Tibial nerve (tissue), 4 donors: ENCODE results near the gene MYH14. TPM values are rescaled to one million over a fixed set of nuclear protein-coding genes. Genes with fewer than 3 reads are reported as not detected.

Experiments
- DNase-seq, 2 donors: peaks; one replicate each; pipeline ENCODE4 v3.0.0-alpha.2; 2019; ENCODE audit warnings: low spot score in 2 of 2
- H3K27ac ChIP-seq, 4 donors: fragments of 200-600 bp; sonication (generic) in 3 of 4; one replicate each; pipeline ENCODE4 v1.5.1; 2017 to 2019; ENCODE audit warnings: mild to moderate bottlenecking in 1 of 4
- H3K27me3 ChIP-seq, 2 donors: fragments of 200-600 bp; sonication (generic) in 1 of 2; one replicate each; pipeline versions ENCODE4 v1.5.1 to v1.6.0; 2017 to 2019
- H3K36me3 ChIP-seq, 3 donors: fragments of 200-600 bp; sonication (generic); one replicate each; pipeline ENCODE4 v1.5.1; 2018 to 2019
- H3K4me1 ChIP-seq, 4 donors: fragments of 200-600 bp; sonication (generic) in 3 of 4; one replicate each; pipeline ENCODE4 v1.5.1; 2017 to 2019
- H3K4me3 ChIP-seq, 4 donors: fragments of 200-600 bp; sonication (generic) in 3 of 4; one replicate each; pipeline ENCODE4 v1.5.1; 2017 to 2019; ENCODE audit warnings: mild to moderate bottlenecking in 1 of 4, moderate library complexity in 1 of 4
- H3K9me3 ChIP-seq, 4 donors: fragments of 200-600 bp; sonication (generic) in 3 of 4; one replicate each; pipeline ENCODE4 v1.5.1; 2017 to 2019
- EP300 ChIP-seq, 2 donors: sonication (generic); formaldehyde crosslinking; IDR thresholded peaks; one replicate each; pipeline ENCODE4 v1.6.1; 2017; ENCODE audit warnings: antibody characterized with exemption in 2 of 2, mild to moderate bottlenecking in 1 of 2
- POLR2A ChIP-seq, 2 donors: fragments of 450-650 bp; IDR thresholded peaks; one replicate each; pipeline ENCODE4 v1.6.1; 2017; ENCODE audit warnings: antibody characterized with exemption in 2 of 2, mild to moderate bottlenecking in 2 of 2, moderate library complexity in 2 of 2
- WGBS, 2 donors: methylation state at CpG; one replicate each; pipeline ENCODE4 v1.1.5; 2018; 5-methylcytosine and 5-hydroxymethylcytosine counted together
- total RNA-seq, 4 donors: library from RNA; depleted of rRNA; stranded (reverse); fragments of >200 nt; gene quantifications; one replicate each; pipeline ENCODE4 v1.1.0, GENCODE V29; 2016
- TF ChIP-seq, protein P1 (sequence below), 5 experiments: fragments of 200-600 bp in 3 of 5; fragments of 450-650 bp in 2 of 5; sonication (generic) in 3 of 5; IDR thresholded peaks; one replicate each; pipeline ENCODE4 v1.5.1; 2016 to 2019; ENCODE audit warnings: antibody characterized with exemption in 5 of 5, mild to moderate bottlenecking in 3 of 5, moderate library complexity in 2 of 5

MYH14 gene
- total RNA-seq, 4 donors from 2014 or later: 12.9 to 30.3 (median 15.3) TPM

DNA sequence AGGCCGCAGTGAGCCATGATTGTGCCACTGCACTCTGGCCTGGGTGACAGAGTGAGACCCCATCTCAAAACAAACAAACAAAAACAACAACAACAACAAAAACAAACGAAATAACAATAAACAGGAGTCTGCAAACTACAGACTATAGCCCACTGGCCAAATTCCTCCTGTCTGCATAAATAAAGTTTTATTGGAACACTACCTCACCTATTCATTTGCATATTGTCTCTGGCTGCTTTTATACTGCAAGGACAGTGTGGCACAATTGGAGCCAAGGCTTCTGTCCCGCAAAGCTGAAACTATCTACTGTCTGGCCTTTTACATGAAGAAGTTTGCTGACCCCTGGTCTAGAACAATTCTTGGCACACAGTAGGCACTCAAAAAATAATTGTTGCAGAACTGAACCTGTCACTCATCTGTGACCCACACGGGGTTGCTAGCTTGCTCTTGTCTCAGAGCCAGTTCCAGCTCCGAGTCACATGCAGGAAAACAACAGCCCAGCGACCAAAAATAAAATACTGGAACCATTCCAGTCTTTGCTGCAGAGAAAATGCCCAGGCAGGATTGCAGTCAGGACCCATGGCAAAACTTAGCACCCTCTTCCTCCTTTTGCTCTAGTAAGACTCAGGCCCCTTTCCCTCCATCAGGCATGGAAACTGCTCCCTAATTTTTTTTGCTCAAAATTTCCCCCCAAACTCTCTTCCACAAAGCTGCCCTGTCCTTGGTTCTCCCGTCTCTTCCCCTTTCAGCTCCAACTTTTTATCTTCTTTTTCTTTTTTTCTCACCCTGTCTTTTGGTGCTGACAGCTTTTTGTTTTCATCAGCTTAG, 4.8 kb upstream of the MYH14 start:
- H3K27me3 ChIP-seq: peaks cover 0 to 13% of the 10 kb centered on the region in 2 donors
- H3K36me3 ChIP-seq: no peaks in the 10 kb centered on the region
- peaks cover 0 to 40% (median 2%) of the 10 kb centered on the region in 4 donors for H3K4me1 ChIP-seq
- peak overlapping the region in 3 of 4 donors; percentile 17 to 78 (median 71) for H3K27ac ChIP-seq
- DNase-seq: peak in 1 of 2 donors; percentile 16
- no peak for TF ChIP-seq POLR2A (IDR thresholded peaks at IDR 0.05)
- TF ChIP-seq, protein P1, sequence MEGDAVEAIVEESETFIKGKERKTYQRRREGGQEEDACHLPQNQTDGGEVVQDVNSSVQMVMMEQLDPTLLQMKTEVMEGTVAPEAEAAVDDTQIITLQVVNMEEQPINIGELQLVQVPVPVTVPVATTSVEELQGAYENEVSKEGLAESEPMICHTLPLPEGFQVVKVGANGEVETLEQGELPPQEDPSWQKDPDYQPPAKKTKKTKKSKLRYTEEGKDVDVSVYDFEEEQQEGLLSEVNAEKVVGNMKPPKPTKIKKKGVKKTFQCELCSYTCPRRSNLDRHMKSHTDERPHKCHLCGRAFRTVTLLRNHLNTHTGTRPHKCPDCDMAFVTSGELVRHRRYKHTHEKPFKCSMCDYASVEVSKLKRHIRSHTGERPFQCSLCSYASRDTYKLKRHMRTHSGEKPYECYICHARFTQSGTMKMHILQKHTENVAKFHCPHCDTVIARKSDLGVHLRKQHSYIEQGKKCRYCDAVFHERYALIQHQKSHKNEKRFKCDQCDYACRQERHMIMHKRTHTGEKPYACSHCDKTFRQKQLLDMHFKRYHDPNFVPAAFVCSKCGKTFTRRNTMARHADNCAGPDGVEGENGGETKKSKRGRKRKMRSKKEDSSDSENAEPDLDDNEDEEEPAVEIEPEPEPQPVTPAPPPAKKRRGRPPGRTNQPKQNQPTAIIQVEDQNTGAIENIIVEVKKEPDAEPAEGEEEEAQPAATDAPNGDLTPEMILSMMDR (IDR thresholded peaks at IDR 0.05): peak in 1 of 5 experiments; percentile 7
- peak; percentile 22 to 27 for TF ChIP-seq EP300 (IDR thresholded peaks at IDR 0.05)
- H3K9me3 ChIP-seq: no peaks in the 10 kb centered on the region
- H3K4me3 ChIP-seq: no peak overlapping the region
- WGBS, 2 donors: 28 to 30% methylated on average over 7 of the region's 7 CpGs

DNA sequence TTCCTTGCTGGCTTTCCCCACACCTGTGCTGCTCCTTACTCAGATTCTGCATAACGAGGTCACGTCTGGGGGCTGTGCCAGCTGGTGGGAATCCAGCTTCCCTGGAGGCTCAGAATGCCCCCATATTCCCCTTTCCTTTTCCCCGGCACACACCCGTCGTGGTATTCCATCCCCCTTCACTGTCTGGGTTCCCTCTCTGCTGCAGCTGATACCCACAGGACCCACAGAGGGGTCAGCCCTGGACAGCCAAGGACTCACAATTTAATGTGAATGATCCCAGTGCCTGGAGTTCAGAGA, 4.2 kb upstream of the MYH14 start:
- Histone ChIP-seq H3K27ac (peak overlapping the region in 3 of 4 donors; percentile 17 to 78 (median 71)), H3K9me3 (no peaks in the 10 kb centered on the region), H3K36me3 (no peaks in the 10 kb centered on the region), H3K4me1 (peaks cover 0 to 46% (median 2%) of the 10 kb centered on the region in 4 donors), H3K4me3 (no peak overlapping the region), H3K27me3 (peaks cover 0 to 19% of the 10 kb centered on the region in 2 donors)
- no peak for DNase-seq
- TF ChIP-seq POLR2A (IDR thresholded peaks at IDR 0.05) (no peak), EP300 (IDR thresholded peaks at IDR 0.05) (no peak)
- TF ChIP-seq, protein P1 (IDR thresholded peaks at IDR 0.05): no peak
- WGBS, 2 donors: 2 to 6% methylated on average over 5 of the region's 5 CpGs

DNA sequence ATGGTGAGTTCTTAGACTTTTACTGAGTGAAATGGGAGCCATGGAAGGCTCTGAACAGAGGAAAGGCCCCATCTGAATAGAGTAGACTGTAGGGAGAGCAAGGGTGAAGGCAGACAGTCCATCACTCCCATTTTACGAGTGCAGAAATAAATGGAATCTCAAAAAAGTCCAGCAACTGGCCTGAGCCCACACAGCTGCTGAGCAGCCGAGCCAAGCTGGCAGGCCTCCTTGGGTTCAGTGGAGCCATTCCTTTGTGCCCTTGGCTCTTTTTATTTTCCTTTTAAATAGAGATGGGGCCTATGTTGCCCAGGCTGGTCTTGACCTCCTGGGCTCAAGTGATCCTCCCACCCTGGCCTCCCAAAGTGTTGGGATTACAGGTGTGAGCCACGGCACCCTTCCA, 1.0 kb upstream of the MYH14 start:
- DNase-seq: no peak
- WGBS, 2 donors: 51 to 65% methylated on average over 3 of the region's 3 CpGs
- Histone ChIP-seq H3K36me3 (no peaks in the 10 kb centered on the region), H3K4me3 (no peak overlapping the region), H3K4me1 (peaks cover 0 to 61% (median 2%) of the 10 kb centered on the region in 4 donors), H3K27ac (peak overlapping the region; percentile 9 to 92 (median 68)), H3K27me3 (peaks cover 0 to 43% of the 10 kb centered on the region in 2 donors), H3K9me3 (no peaks in the 10 kb centered on the region)
- TF ChIP-seq POLR2A (IDR thresholded peaks at IDR 0.05): no peak
- TF ChIP-seq, protein P1 (IDR thresholded peaks at IDR 0.05): no peak
- no peak for TF ChIP-seq EP300 (IDR thresholded peaks at IDR 0.05)

DNA sequence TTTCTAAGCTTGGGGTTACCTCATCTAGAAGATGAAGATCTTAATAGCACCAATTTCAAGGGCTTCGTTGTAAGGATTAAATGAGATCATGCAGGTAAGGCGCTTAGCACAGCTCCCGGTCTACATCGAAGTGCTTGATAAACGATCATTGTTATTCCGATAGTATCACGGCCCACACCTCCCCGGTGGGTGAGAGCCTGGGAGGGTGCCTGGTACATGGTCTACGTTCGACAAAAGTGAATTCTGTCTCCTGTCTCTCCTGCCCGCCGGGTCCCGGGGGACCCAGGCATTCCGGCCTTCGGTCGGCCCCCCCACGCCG, 501 bp upstream of the MYH14 start:
- Histone ChIP-seq H3K36me3 (no peaks in the 10 kb centered on the region), H3K9me3 (no peaks in the 10 kb centered on the region), H3K27me3 (peaks cover 0 to 43% of the 10 kb centered on the region in 2 donors), H3K27ac (peak overlapping the region; percentile 9 to 92 (median 68)), H3K4me3 (peak overlapping the region in 2 of 4 donors; percentile 53 to 76), H3K4me1 (peaks cover 0 to 61% (median 2%) of the 10 kb centered on the region in 4 donors)
- TF ChIP-seq EP300 (IDR thresholded peaks at IDR 0.05) (no peak), POLR2A (IDR thresholded peaks at IDR 0.05) (no peak)
- TF ChIP-seq, protein P1 (IDR thresholded peaks at IDR 0.05): no peak
- WGBS, 2 donors: 6 to 14% methylated on average over 12 to 16 of the region's 18 CpGs
- no peak for DNase-seq

DNA sequence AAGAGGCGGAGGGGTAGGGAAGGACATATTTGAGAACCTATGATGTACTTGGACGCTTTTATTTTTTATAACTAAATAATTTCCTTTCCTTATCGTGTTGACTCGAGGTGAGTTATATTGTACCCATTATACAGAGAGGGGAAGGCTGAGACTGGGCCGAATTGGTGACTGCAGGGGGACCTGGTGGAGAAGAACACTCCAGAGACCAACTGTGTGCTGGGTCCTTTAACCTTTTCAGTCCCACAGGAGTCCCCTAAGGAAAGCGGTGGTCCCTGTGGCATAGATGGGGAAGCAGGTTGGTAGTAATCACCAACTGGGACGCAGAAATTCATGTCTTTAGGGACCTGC, 633 bp downstream of the MYH14 start:
- DNase-seq: no peak
- H3K9me3 ChIP-seq: no peaks in the 10 kb centered on the region
- TF ChIP-seq, protein P1 (IDR thresholded peaks at IDR 0.05): no peak
- TF ChIP-seq EP300 (IDR thresholded peaks at IDR 0.05): no peak
- TF ChIP-seq POLR2A (IDR thresholded peaks at IDR 0.05): no peak
- H3K4me3 ChIP-seq: peak overlapping the region; percentile 49 to 76 (median 52)
- 51 to 57% methylated on average over 7 of the region's 7 CpGs for WGBS, 2 donors
- no peaks in the 10 kb centered on the region for H3K36me3 ChIP-seq
- peak overlapping the region; percentile 52 to 92 (median 82) for H3K27ac ChIP-seq
- peaks cover 0 to 52% (median under 1%) of the 10 kb centered on the region in 4 donors for H3K4me1 ChIP-seq
- H3K27me3 ChIP-seq: peaks cover 0 to 43% of the 10 kb centered on the region in 2 donors
